CD4-positive, alpha-beta T cell treated with Interleukin-4 for 4 hours (primary cell): ENCODE results near the gene SOCS4.

Experiments used
- DNase-seq: peaks from one replicate; pipeline ENCODE4 v3.0.0-alpha.2; 2020

Gene SOCS4

DNA sequence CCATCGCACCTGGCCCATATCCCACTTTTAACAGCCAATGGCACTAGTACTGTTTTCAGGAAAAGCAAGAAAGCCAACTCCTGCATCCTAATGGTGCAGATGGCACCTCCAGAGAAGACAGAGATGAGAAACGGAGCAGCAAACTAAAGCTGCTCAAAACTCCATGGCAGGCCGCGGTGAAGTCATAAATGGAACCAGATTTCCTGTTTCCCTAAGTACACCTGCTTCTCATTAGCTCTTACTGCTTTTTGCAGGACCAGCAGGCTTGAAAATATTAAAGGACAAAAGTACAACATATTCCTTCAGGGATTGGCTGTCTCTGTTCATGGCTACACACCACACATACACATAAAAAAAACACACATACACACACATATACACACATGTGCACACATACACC is 65.3 kb downstream of the SOCS4 start:
- DNase-seq = no peak

DNA sequence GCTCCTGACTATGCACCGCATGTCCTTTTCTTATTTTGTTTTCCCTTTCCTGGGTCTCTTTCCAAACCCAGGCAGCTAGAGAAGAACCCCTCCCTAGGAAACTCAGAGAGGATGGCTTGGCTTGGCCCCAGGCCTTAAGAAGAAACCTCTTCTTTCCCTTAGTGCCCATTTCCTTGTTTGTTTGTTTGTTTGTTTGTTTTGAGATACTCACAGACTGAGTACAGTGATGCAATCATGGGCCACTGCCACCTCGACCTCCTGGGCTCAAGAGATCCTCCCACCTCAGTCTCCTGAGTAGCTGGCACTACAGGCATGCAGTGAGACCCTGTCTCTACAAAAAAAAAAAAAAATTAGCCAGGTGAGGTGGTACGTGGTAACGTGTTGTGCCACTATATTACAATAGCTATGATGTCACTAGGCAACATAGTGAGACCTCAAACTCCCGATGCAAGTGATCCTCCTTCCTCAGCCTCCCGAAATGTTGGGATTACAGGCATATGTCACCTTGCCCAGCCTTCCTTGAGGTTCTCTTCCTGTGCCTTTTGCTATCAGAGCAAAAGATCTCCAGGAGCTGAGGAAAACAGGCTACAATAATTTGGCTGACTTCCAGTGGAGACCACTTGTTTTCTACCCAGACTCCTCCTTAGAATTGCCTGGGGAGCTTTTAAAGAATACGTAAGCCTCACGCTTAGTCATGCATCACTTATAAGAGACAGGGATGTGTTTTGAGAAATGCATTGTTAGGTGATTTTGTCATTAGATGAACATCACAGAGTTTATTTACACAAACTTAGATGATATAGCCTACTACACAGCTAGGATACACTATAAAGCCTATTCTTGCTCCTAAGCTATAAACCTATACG is 67.5 kb downstream of the SOCS4 start:
- no peak for DNase-seq

DNA sequence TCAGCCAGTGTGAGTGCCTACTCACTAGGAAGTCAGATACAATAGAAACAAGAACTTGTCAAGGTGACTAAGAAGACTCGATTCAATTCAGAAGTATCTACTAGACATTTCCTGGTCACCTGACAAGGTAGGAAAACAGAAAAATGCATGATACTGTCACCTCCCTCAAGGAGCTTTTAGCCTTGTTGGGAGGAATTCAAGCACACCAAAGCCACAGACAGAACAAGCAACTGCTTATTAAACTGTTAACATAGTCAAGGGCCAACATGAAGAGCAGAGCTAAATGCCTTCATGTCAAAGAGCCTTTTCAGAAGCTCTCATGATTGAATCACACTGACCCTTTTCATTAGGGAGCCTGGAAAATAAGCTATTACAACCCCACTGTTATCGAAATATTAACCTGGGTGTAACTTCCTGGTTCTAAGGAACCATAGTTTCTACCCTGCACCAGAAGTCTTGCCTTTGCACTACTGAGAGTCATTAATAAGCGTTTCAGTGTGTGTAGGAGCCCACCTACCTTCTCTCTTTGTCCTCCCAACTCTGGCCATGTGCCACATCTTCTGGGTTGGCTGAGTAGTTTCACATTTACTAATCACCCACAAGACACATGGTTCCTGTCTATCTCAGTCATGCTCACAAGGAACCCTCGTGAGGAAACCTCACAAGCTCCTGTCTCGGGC is 71.0 kb downstream of the SOCS4 start:
- DNase-seq = peak; percentile 67

DNA sequence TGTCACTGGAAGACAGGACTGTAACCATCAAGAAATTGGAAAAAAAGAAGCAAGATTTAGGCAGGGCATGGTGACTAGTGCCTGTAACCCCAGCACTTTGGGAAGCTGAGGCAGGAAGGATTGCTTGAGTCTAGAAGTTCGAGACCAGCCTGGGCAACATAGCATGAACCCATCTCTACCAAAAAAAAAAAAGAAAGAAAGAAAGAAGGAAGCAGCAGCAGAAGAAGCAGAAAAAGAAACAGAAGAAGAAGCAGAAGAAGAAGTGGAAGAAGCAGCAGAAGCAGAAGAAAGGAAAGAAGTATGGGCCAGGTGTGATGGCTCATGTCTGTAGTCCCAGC is 71.5 kb downstream of the SOCS4 start:
- no peak for DNase-seq
